ENCODE data around the gene PSMD14. TPM values are rescaled to one million over a fixed set of nuclear protein-coding genes. Genes with fewer than 3 reads are reported as not detected.

PSMD14 gene
- polyA plus RNA-seq (115 and 136 TPM in 2 replicates), polyA minus RNA-seq (126 and 141 TPM in 2 replicates)

DNA sequence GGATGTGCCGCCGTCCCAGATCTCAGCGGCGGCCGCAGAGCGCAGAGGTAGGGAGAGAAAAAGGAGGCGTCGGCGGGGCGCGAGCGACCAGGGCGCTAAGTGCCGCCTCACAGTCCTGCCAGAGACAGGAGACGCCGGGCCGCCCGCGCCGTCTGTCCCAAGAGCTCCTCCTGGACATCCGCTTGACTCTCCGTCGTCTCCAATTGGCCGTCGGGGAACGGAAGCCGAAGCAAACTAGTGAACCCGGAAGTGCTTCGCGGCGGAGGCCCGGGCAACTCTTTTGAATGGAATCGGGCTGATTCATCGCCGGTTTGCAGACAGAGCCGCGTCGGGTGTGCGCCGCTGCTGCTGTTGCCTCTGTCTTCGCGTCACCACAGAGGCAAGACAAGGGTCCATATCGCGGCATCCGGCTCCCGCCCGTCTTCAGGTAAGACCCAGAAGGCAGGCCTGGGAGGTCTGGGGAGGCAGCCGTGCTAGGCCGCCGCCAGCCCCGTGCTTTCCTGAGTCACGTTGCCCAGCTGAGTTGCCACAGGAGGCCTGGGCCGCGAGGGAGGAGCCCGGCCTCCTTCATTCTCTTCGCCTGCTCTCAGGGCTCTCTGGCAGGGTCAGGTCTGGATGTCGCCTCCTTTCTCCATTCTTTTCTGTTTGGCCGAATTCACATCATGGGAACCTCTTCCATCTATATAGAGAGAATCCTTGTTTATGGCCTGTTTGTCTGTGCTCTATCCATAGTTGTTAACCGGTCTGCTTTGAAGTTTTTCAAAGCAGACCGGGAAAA lies at the start of gene PSMD14:
TSS of gene PSMD14 (plus strand) at position 248 of the 778 bp plus-strand sequence. CDS start 10,401 bp downstream, outside the sequence.
- no peaks in the 10 kb centered on the region for H3K9me2 ChIP-seq (ENCODE audit: insufficient read depth, low read length)
- H3K4me2 ChIP-seq (ENCODE audit: low read length): peak within 1 kb of the TSS; percentile 90
- peak within 1 kb of the TSS; percentile 75 for H3K27ac ChIP-seq (ENCODE audit: low read length)
- peak; percentile 66 for TF ChIP-seq TAF1 (IDR thresholded peaks at IDR 0.05; ENCODE audit: low read depth)
- TF ChIP-seq EP300 (conservative IDR thresholded peaks at IDR 0.05; ENCODE audit: poor library complexity, severe bottlenecking): no peak
- TF ChIP-seq POLR2AphosphoS5 (IDR thresholded peaks at IDR 0.05): peak; percentile 73
- TF ChIP-seq SMC3 (conservative IDR thresholded peaks at IDR 0.05; ENCODE audit: poor library complexity): no peak
- TF ChIP-seq, protein P1, sequence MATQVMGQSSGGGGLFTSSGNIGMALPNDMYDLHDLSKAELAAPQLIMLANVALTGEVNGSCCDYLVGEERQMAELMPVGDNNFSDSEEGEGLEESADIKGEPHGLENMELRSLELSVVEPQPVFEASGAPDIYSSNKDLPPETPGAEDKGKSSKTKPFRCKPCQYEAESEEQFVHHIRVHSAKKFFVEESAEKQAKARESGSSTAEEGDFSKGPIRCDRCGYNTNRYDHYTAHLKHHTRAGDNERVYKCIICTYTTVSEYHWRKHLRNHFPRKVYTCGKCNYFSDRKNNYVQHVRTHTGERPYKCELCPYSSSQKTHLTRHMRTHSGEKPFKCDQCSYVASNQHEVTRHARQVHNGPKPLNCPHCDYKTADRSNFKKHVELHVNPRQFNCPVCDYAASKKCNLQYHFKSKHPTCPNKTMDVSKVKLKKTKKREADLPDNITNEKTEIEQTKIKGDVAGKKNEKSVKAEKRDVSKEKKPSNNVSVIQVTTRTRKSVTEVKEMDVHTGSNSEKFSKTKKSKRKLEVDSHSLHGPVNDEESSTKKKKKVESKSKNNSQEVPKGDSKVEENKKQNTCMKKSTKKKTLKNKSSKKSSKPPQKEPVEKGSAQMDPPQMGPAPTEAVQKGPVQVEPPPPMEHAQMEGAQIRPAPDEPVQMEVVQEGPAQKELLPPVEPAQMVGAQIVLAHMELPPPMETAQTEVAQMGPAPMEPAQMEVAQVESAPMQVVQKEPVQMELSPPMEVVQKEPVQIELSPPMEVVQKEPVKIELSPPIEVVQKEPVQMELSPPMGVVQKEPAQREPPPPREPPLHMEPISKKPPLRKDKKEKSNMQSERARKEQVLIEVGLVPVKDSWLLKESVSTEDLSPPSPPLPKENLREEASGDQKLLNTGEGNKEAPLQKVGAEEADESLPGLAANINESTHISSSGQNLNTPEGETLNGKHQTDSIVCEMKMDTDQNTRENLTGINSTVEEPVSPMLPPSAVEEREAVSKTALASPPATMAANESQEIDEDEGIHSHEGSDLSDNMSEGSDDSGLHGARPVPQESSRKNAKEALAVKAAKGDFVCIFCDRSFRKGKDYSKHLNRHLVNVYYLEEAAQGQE (IDR thresholded peaks at IDR 0.05; ENCODE audit: borderline replicate concordance): no peak
- TF ChIP-seq, protein P2, sequence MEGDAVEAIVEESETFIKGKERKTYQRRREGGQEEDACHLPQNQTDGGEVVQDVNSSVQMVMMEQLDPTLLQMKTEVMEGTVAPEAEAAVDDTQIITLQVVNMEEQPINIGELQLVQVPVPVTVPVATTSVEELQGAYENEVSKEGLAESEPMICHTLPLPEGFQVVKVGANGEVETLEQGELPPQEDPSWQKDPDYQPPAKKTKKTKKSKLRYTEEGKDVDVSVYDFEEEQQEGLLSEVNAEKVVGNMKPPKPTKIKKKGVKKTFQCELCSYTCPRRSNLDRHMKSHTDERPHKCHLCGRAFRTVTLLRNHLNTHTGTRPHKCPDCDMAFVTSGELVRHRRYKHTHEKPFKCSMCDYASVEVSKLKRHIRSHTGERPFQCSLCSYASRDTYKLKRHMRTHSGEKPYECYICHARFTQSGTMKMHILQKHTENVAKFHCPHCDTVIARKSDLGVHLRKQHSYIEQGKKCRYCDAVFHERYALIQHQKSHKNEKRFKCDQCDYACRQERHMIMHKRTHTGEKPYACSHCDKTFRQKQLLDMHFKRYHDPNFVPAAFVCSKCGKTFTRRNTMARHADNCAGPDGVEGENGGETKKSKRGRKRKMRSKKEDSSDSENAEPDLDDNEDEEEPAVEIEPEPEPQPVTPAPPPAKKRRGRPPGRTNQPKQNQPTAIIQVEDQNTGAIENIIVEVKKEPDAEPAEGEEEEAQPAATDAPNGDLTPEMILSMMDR (IDR thresholded peaks at IDR 0.05; ENCODE audit: poor library complexity, severe bottlenecking): no peak
- TF ChIP-seq MXI1 (conservative IDR thresholded peaks at IDR 0.05; ENCODE audit: poor library complexity, severe bottlenecking): peak; percentile 87
- no peak for TF ChIP-seq RAD21 (conservative IDR thresholded peaks at IDR 0.05)
- no peak for TF ChIP-seq EZH2 (IDR thresholded peaks at IDR 0.05; ENCODE audit: borderline replicate concordance, insufficient read depth, low read length, poor library complexity, severe bottlenecking)
- no peaks in the 10 kb centered on the region for H3K27me3 ChIP-seq (ENCODE audit: insufficient read depth, low read depth, low read length)
- peak within 1 kb of the TSS; percentile 85 for H3K9ac ChIP-seq (ENCODE audit: low read length)
- no peaks in the 10 kb centered on the region for H3K9me3 ChIP-seq (ENCODE audit: low read length)
- H3K4me3 ChIP-seq (ENCODE audit: low read length): peak within 1 kb of the TSS; percentile 74
- H2AFZ ChIP-seq (ENCODE audit: low read depth, low read length): peak within 1 kb of the TSS; percentile 86
- peaks cover 54% of the 10 kb centered on the region for H3K79me2 ChIP-seq (replicated peaks; ENCODE audit: insufficient read depth, low read length)
- no peaks in the 10 kb centered on the region for H3K36me3 ChIP-seq (ENCODE audit: insufficient read depth, low read length)
- no peaks in the 10 kb centered on the region for H4K20me1 ChIP-seq (ENCODE audit: insufficient read depth)
- H3F3A ChIP-seq (ENCODE audit: insufficient read depth, low read length, poor library complexity, severe bottlenecking): no peaks in the 10 kb centered on the region

DNA sequence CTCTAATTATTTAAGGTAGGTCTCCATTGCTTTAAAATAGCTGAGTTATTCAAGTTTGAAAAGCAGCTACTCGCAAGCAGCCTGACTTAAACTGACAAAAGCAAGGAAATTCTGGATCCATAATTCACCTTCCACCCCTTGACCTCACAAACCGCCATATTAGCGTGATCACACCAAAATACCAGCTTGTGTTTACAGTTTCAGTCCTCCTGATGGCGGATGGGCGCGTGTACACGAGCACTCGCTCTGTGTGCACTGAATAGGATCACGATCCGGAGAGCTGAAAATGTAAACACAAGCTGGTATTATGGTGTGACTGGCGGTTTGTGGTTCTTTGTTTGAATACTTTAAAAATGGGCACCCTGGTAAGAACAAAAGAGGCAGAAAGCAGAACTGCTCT lies 42.4 kb upstream of the PSMD14 start:
- Histone ChIP-seq H4K20me1 (ENCODE audit: insufficient read depth) (no peaks in the 10 kb centered on the region), H2AFZ (ENCODE audit: low read depth, low read length) (no peak overlapping the region)
- TF ChIP-seq, protein P1 (IDR thresholded peaks at IDR 0.05; ENCODE audit: borderline replicate concordance): no peak

More for the DNA sequence above, 42.4 kb upstream of the PSMD14 start:
- no peak overlapping the region for H3K9ac ChIP-seq (ENCODE audit: low read length)
- H3K9me2 ChIP-seq (ENCODE audit: insufficient read depth, low read length): no peaks in the 10 kb centered on the region
- H3K27me3 ChIP-seq (ENCODE audit: insufficient read depth, low read depth, low read length): no peaks in the 10 kb centered on the region
- H3K36me3 ChIP-seq (ENCODE audit: insufficient read depth, low read length): no peaks in the 10 kb centered on the region
- H3K27ac ChIP-seq (ENCODE audit: low read length): no peak overlapping the region
- no peak overlapping the region for H3K4me3 ChIP-seq (ENCODE audit: low read length)
- no peak overlapping the region for H3K4me2 ChIP-seq (ENCODE audit: low read length)
- no peaks in the 10 kb centered on the region for H3K9me3 ChIP-seq (ENCODE audit: low read length)
- H3K79me2 ChIP-seq (replicated peaks; ENCODE audit: insufficient read depth, low read length): no peaks in the 10 kb centered on the region
- H3F3A ChIP-seq (ENCODE audit: insufficient read depth, low read length, poor library complexity, severe bottlenecking): no peaks in the 10 kb centered on the region

Data from neural cell (in vitro differentiated cells).